ENCODE results near the gene EBF4.
A peak's percentile ranks its signal among the peaks of the same experiment; 100 is the strongest.

The EBF4 gene

GRCh38 chr20:2658414-2659354 is 33.9 kb upstream of the EBF4 start:
- Histone ChIP-seq H3K9me3 (ENCODE audit: control insufficient read depth, low read length) (no peaks in the 10 kb centered on the region), H3K27me3 (ENCODE audit: control insufficient read depth, insufficient read depth, low read length) (no peaks in the 10 kb centered on the region), H3K4me3 (ENCODE audit: low read depth, low read length) (no peak overlapping the region), H3K4me2 (ENCODE audit: low read length) (no peak overlapping the region), H3K9ac (no peak overlapping the region), H3K4me1 (peaks cover 1% of the 10 kb centered on the region), H2AFZ (no peak overlapping the region), H3K36me3 (ENCODE audit: control insufficient read depth, insufficient read depth, low read length) (no peaks in the 10 kb centered on the region), H3K79me2 (peaks cover 10% of the 10 kb centered on the region), H3K27ac (no peak overlapping the region)
- TF ChIP-seq CTCF (IDR thresholded peaks at IDR 0.05): no peak

- Histone ChIP-seq H3K36me3 (ENCODE audit: control insufficient read depth, insufficient read depth, low read length) (no peaks in the 10 kb centered on the region), H3K27ac (no peak overlapping the region), H3K27me3 (ENCODE audit: control insufficient read depth, insufficient read depth, low read length) (no peaks in the 10 kb centered on the region), H3K4me3 (ENCODE audit: low read depth, low read length) (no peak overlapping the region), H3K79me2 (peaks cover 12% of the 10 kb centered on the region), H2AFZ (no peak overlapping the region), H3K4me2 (ENCODE audit: low read length) (no peak overlapping the region), H3K9ac (no peak overlapping the region), H3K9me3 (ENCODE audit: control insufficient read depth, low read length) (no peaks in the 10 kb centered on the region), H3K4me1 (peaks cover 2% of the 10 kb centered on the region)
- no peak for TF ChIP-seq CTCF (IDR thresholded peaks at IDR 0.05)
These were observed 33.0 kb upstream of the EBF4 start for GRCh38 chr20:2659547-2659946.

- peak overlapping the region; percentile 63 for H3K4me2 ChIP-seq (ENCODE audit: low read length)
- no peaks in the 10 kb centered on the region for H3K36me3 ChIP-seq (ENCODE audit: control insufficient read depth, insufficient read depth, low read length)
- peak overlapping the region; percentile 87 for H2AFZ ChIP-seq
- H3K4me1 ChIP-seq: peaks cover 4% of the 10 kb centered on the region
- peaks cover 12% of the 10 kb centered on the region for H3K79me2 ChIP-seq
- H3K4me3 ChIP-seq (ENCODE audit: low read depth, low read length): peak overlapping the region; percentile 74
- no peaks in the 10 kb centered on the region for H3K9me3 ChIP-seq (ENCODE audit: control insufficient read depth, low read length)
- peak overlapping the region; percentile 38 for H3K9ac ChIP-seq
- no peak for TF ChIP-seq CTCF (IDR thresholded peaks at IDR 0.05)
- H3K27me3 ChIP-seq (ENCODE audit: control insufficient read depth, insufficient read depth, low read length): no peaks in the 10 kb centered on the region
- peak overlapping the region; percentile 92 for H3K27ac ChIP-seq
These were observed 29.2 kb upstream of the EBF4 start for GRCh38 chr20:2663364-2663886.

GRCh38 chr20:2663887-2664719 is 28.5 kb upstream of the EBF4 start, which contains the start of gene IDH3B:
Gene IDH3B, minus strand, starts transcription at chr20:2664216. Its CDS starts 28 bp downstream, at chr20:2664188.
- H3K79me2 ChIP-seq: peaks cover 12% of the 10 kb centered on the region
- H3K4me3 ChIP-seq (ENCODE audit: low read depth, low read length): peak within 1 kb of the TSS; percentile 74
- peak within 1 kb of the TSS; percentile 87 for H2AFZ ChIP-seq
- H3K36me3 ChIP-seq (ENCODE audit: control insufficient read depth, insufficient read depth, low read length): no peaks in the 10 kb centered on the region
- peak within 1 kb of the TSS; percentile 63 for H3K4me2 ChIP-seq (ENCODE audit: low read length)
- H3K4me1 ChIP-seq: peaks cover 4% of the 10 kb centered on the region
- TF ChIP-seq CTCF (IDR thresholded peaks at IDR 0.05): no peak
- peak within 1 kb of the TSS; percentile 92 for H3K27ac ChIP-seq
- H3K9me3 ChIP-seq (ENCODE audit: control insufficient read depth, low read length): no peaks in the 10 kb centered on the region
- H3K9ac ChIP-seq: peak within 1 kb of the TSS; percentile 38
- no peaks in the 10 kb centered on the region for H3K27me3 ChIP-seq (ENCODE audit: control insufficient read depth, insufficient read depth, low read length)
